Dendritic cell treated with granulocyte-macrophage colony-stimulating factor and Interleukin-4, amounts not matched to agents 40 ng/mL and 50 ng/mL, for 4 days (primary cell): ENCODE measurements around the gene DIPK1A.
A peak's percentile ranks its signal among the peaks of the same experiment; 100 is the strongest.

Experiments
- H3K27ac Mint-ChIP-seq: one replicate; pipeline ENCODE4 v1.8.0; 2022; ENCODE audit warnings: mild to moderate bottlenecking, mixed read lengths
- H3K27me3 Mint-ChIP-seq: one replicate; pipeline ENCODE4 v1.8.0; 2022; ENCODE audit warnings: mild to moderate bottlenecking, mixed read lengths
- H3K36me3 Mint-ChIP-seq: one replicate; pipeline ENCODE4 v1.8.0; 2022; ENCODE audit warnings: low read depth, mixed read lengths
- H3K4me1 Mint-ChIP-seq: one replicate; pipeline ENCODE4 v1.8.0; 2022; ENCODE audit warnings: low read depth, mixed read lengths
- H3K4me3 Mint-ChIP-seq: one replicate; pipeline ENCODE4 v1.8.0; 2022; ENCODE audit warnings: mild to moderate bottlenecking, moderate library complexity, mixed read lengths
- H3K9me3 Mint-ChIP-seq: one replicate; pipeline ENCODE4 v1.8.0; 2022; ENCODE audit warnings: mixed read lengths
- intact Hi-C: fragments of 100-400 bp; cut with micrococcal nuclease; formaldehyde crosslinking; loops from one replicate; pipeline ENCODE4 v1.15.0; 2022

DIPK1A gene

DNA sequence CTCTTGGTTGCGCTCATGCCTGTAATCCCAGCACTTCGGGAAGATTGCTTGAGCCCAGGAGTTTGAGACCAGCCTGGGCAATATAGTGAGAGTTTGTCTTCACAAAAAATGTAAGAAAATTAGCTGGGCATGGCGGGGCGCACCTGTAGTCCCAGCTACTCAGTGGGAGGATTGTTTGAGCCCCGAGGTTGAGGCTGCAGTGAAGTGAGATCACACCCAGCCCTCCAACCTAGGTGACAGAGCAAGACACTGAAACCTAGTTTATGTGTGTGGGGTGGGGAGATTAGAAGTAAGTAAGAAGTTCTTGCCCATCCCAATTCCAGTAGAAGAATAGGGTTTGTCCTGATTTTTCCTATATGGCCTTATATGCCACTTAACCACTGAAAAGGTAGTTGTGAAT lies 127.4 kb downstream of the DIPK1A start:
- no peaks in the 10 kb centered on the region for H3K9me3 Mint-ChIP-seq
- intact Hi-C loops = loop anchor here (2.0 kb wide), 1 partner anchor 49 kb away; the partner anchor contains the start of gene EVI5
- H3K27ac Mint-ChIP-seq = no peak overlapping the region
- H3K4me1 Mint-ChIP-seq = peaks cover 17% of the 10 kb centered on the region
- peak overlapping the region; percentile 9 for H3K4me3 Mint-ChIP-seq
- H3K36me3 Mint-ChIP-seq = peaks cover 72% of the 10 kb centered on the region
- H3K27me3 Mint-ChIP-seq = no peaks in the 10 kb centered on the region

GRCh38 chr1:92832537-92833114 lies 128.6 kb downstream of the DIPK1A start:
- H3K9me3 Mint-ChIP-seq = no peaks in the 10 kb centered on the region
- no peaks in the 10 kb centered on the region for H3K27me3 Mint-ChIP-seq
- intact Hi-C loops = loop anchor here (2.0 kb wide), 1 partner anchor 48 kb away; the partner anchor contains the start of gene EVI5
- peak overlapping the region; percentile 96 for H3K27ac Mint-ChIP-seq
- peaks cover 59% of the 10 kb centered on the region for H3K36me3 Mint-ChIP-seq
- H3K4me3 Mint-ChIP-seq = peak overlapping the region; percentile 98
- H3K4me1 Mint-ChIP-seq = peaks cover 17% of the 10 kb centered on the region

DNA sequence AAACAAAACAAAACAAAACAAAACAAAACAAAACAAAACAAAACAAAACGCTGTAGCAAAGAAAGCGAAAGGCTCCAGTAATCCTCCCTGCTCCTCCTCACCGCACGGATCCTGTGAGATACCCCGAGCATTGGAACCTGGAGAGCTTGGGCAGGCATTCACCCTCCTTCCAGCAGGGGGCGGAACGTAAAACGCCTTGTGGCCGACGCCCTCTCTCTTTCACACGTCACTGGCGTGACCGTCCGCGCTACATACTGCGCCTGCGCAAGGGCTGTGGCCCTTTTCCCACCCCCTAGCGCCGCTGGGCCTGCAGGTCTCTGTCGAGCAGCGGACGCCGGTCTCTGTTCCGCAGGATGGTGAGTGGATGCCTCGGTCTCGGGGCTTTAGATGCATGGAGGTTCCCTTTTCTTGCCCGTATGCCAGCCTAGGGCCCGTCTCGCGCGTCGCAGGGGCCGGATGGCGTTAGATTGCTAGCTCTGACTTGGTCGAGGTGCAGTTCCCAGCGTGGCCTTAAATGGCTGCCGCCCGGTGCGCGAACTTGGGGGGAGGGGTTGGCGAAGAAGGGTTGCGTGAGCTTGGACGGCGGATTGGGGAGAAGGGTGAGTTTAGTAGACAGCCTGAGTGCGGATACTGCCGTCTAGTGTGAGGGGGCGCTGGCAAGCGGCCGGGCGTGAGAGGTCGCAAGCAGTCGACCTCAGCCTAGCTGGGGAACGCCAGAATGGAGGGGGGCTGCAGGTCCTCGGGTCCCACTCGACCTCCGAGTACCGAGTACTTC lies 129.3 kb downstream of the DIPK1A start, which contains the start of gene RPL5:
TSS of gene RPL5 (plus strand) at position 279 of the 775 bp plus-strand sequence. CDS start at position 354, 75 bp downstream.
- intact Hi-C loops = loop anchor here (2.0 kb wide), 1 partner anchor 47 kb away; the partner anchor contains the start of gene EVI5
- Mint-ChIP-seq H3K27me3 (no peaks in the 10 kb centered on the region), H3K4me1 (peaks cover 17% of the 10 kb centered on the region), H3K4me3 (peak within 1 kb of the TSS; percentile 98), H3K36me3 (peaks cover 53% of the 10 kb centered on the region), H3K27ac (peak within 1 kb of the TSS; percentile 96), H3K9me3 (no peaks in the 10 kb centered on the region)

DNA sequence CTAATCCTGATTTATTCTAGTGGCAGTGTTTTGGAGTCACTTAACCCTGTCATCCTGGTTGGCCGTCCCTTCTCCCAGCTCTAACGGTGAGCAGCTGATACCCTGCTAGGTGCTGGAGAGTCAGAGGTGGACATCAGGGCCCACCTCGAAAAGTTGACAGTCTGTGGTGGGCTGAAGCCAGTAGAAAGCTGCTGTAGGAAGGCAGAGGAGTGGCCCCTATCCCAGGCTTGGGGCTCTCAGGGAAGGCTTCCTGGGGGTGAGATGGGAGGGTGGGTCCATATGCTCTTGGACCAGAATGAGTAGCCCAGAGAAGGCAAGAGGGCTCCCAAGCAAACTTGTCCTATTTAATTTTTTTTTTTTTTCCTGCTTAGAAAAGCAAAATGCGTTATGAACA lies 129.9 kb downstream of the DIPK1A start:
- intact Hi-C loops = no loop called here
- H3K27ac Mint-ChIP-seq = peak overlapping the region; percentile 96
- peak overlapping the region; percentile 6 for H3K4me3 Mint-ChIP-seq

GRCh38 chr1:92826792-92827191 lies 134.5 kb downstream of the DIPK1A start:
- intact Hi-C loops = no loop called here
- H3K27me3 Mint-ChIP-seq = no peaks in the 10 kb centered on the region
- H3K4me3 Mint-ChIP-seq = no peak overlapping the region
- peaks cover 7% of the 10 kb centered on the region for H3K4me1 Mint-ChIP-seq
- H3K36me3 Mint-ChIP-seq = peaks cover 1% of the 10 kb centered on the region
- H3K9me3 Mint-ChIP-seq = no peaks in the 10 kb centered on the region
- H3K27ac Mint-ChIP-seq = no peak overlapping the region

More for the DNA sequence above, 129.9 kb downstream of the DIPK1A start:
- H3K27me3 Mint-ChIP-seq = no peaks in the 10 kb centered on the region
- no peaks in the 10 kb centered on the region for H3K9me3 Mint-ChIP-seq
- H3K4me1 Mint-ChIP-seq = peaks cover 17% of the 10 kb centered on the region
- peaks cover 47% of the 10 kb centered on the region for H3K36me3 Mint-ChIP-seq

DNA sequence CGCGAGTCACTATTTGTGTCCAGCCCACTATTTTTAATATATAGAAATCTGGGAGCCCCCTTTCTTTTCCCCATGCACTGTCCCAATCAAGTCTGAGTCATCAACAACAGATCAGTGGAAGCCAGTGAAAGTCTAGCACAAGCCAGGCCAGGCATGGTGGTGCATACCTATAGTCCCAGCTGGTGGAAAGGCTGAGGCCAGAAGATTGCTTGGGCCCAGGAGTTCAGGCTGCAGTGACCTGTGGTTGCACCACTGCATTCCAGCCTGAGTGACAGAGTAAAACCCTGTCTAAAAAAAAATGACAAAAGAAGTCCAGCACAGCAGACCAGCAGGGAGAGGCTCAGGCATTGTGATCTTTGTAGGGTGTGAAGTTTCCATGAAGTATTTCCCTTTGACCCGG lies 138.4 kb downstream of the DIPK1A start:
- Mint-ChIP-seq H3K27ac (no peak overlapping the region), H3K36me3 (no peaks in the 10 kb centered on the region), H3K4me3 (no peak overlapping the region), H3K4me1 (peaks cover 14% of the 10 kb centered on the region), H3K27me3 (no peaks in the 10 kb centered on the region), H3K9me3 (no peaks in the 10 kb centered on the region)
- intact Hi-C loops = no loop called here

- intact Hi-C loops = no loop called here
- H3K27ac Mint-ChIP-seq = no peak overlapping the region
- peaks cover 23% of the 10 kb centered on the region for H3K4me1 Mint-ChIP-seq
- H3K9me3 Mint-ChIP-seq = no peaks in the 10 kb centered on the region
- no peak overlapping the region for H3K4me3 Mint-ChIP-seq
- H3K27me3 Mint-ChIP-seq = no peaks in the 10 kb centered on the region
- no peaks in the 10 kb centered on the region for H3K36me3 Mint-ChIP-seq
Measured at GRCh38 chr1:92820551-92820950, 140.7 kb downstream of the DIPK1A start.

- H3K36me3 Mint-ChIP-seq = no peaks in the 10 kb centered on the region
- H3K4me1 Mint-ChIP-seq = peaks cover 23% of the 10 kb centered on the region
- intact Hi-C loops = no loop called here
- no peak overlapping the region for H3K4me3 Mint-ChIP-seq
- H3K27me3 Mint-ChIP-seq = no peaks in the 10 kb centered on the region
- no peaks in the 10 kb centered on the region for H3K9me3 Mint-ChIP-seq
- H3K27ac Mint-ChIP-seq = no peak overlapping the region
Measured at GRCh38 chr1:92820024-92820423, 141.2 kb downstream of the DIPK1A start.

- peaks cover 21% of the 10 kb centered on the region for H3K4me1 Mint-ChIP-seq
- no peaks in the 10 kb centered on the region for H3K27me3 Mint-ChIP-seq
- H3K36me3 Mint-ChIP-seq = no peaks in the 10 kb centered on the region
- no peak overlapping the region for H3K27ac Mint-ChIP-seq
- no peak overlapping the region for H3K4me3 Mint-ChIP-seq
- no peaks in the 10 kb centered on the region for H3K9me3 Mint-ChIP-seq
- intact Hi-C loops = loop anchor here (1.0 to 5.0 kb wide), 2 partner anchors 36 to 69 kb away; no protein-coding TSS in a partner anchor
Measured at GRCh38 chr1:92817986-92818764, 143.1 kb downstream of the DIPK1A start.

GRCh38 chr1:92817137-92817697 lies 144.0 kb downstream of the DIPK1A start:
- Mint-ChIP-seq H3K9me3 (no peaks in the 10 kb centered on the region), H3K27ac (no peak overlapping the region), H3K36me3 (no peaks in the 10 kb centered on the region), H3K4me1 (peaks cover 16% of the 10 kb centered on the region), H3K4me3 (no peak overlapping the region), H3K27me3 (no peaks in the 10 kb centered on the region)
- intact Hi-C loops = loop anchor here (5.0 kb wide), 1 partner anchor 35 kb away; no protein-coding TSS in a partner anchor

DNA sequence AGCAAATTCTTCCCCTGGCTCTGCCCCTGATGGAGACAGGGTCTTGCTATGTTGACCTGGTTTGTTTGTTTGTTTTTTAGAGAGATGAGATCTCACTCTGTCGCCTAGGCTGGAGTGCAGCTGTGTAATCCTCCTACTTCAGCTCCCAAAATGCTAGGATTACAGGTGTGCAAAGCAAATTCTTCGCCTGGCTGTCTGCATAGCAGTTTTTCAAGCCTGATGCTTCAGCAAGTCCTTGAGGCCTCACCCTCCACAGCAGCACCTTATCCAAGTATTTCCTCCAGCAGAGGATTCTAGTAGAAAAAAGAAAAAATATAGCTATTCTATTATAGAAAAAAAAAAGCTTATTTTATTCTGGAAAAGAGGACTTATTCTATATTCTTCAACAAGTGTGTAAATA lies 144.5 kb downstream of the DIPK1A start:
- no peaks in the 10 kb centered on the region for H3K27me3 Mint-ChIP-seq
- no peak overlapping the region for H3K4me3 Mint-ChIP-seq
- intact Hi-C loops = loop anchor here (5.0 kb wide), 1 partner anchor 34 kb away; no protein-coding TSS in a partner anchor
- no peaks in the 10 kb centered on the region for H3K36me3 Mint-ChIP-seq
- H3K4me1 Mint-ChIP-seq = peaks cover 16% of the 10 kb centered on the region
- H3K27ac Mint-ChIP-seq = no peak overlapping the region
- no peaks in the 10 kb centered on the region for H3K9me3 Mint-ChIP-seq

- intact Hi-C loops = no loop called here
- Mint-ChIP-seq H3K4me3 (no peak overlapping the region), H3K4me1 (peaks cover 5% of the 10 kb centered on the region), H3K9me3 (no peaks in the 10 kb centered on the region), H3K27me3 (peaks cover 6% of the 10 kb centered on the region), H3K36me3 (no peaks in the 10 kb centered on the region), H3K27ac (no peak overlapping the region)
Measured at GRCh38 chr1:92808381-92808780, 152.9 kb downstream of the DIPK1A start.

GRCh38 chr1:92805216-92805615 lies 156.0 kb downstream of the DIPK1A start:
- intact Hi-C loops = no loop called here
- Mint-ChIP-seq H3K4me3 (no peak overlapping the region), H3K27ac (peak overlapping the region; percentile 27), H3K27me3 (peaks cover 2% of the 10 kb centered on the region), H3K4me1 (peaks cover 5% of the 10 kb centered on the region), H3K36me3 (no peaks in the 10 kb centered on the region), H3K9me3 (no peaks in the 10 kb centered on the region)
